Type B pancreatic cell (in vitro differentiated cells): ENCODE measurements around the gene CYP3A5. TPM values are rescaled to one million over a fixed set of nuclear protein-coding genes. Genes with fewer than 3 reads are reported as not detected.

Source experiments
- DNase-seq: peaks from one replicate; pipeline ENCODE4 v3.0.0; 2021; ENCODE audit warnings: mixed read lengths; ENCODE audit not compliant: unreplicated experiment; ENCODE audit errors: extremely low spot score
- H3K27ac Mint-ChIP-seq: 2 replicates; pipeline ENCODE4 v1.8.0; 2021; ENCODE audit warnings: mild to moderate bottlenecking, mixed read lengths
- H3K27me3 Mint-ChIP-seq: 2 replicates; pipeline ENCODE4 v1.8.0; 2021; ENCODE audit warnings: mixed read lengths
- H3K36me3 Mint-ChIP-seq: 2 replicates; pipeline ENCODE4 v1.8.0; 2021; ENCODE audit warnings: mixed read lengths
- H3K4me1 Mint-ChIP-seq: one replicate; pipeline ENCODE4 v1.8.0; 2021; ENCODE audit warnings: mixed read lengths; ENCODE audit not compliant: unreplicated experiment
- H3K4me3 Mint-ChIP-seq: 2 replicates; pipeline ENCODE4 v1.8.0; 2021; ENCODE audit warnings: mild to moderate bottlenecking, mixed read lengths
- H3K9me3 Mint-ChIP-seq: 2 replicates; pipeline ENCODE4 v1.8.0; 2021; ENCODE audit warnings: mixed read lengths
- total RNA-seq: library from RNA; stranded (reverse); gene quantifications from 2 replicates; pipeline ENCODE4 v1.2.1, GENCODE V29; 2021; ENCODE audit warnings: low replicate concordance
- TF ChIP-seq, protein P1 (sequence below): fragments of 200-600 bp; sonication (generic); conservative IDR thresholded peaks from 2 replicates; pipeline ENCODE4 v1.5.0; 2021; ENCODE audit warnings: antibody characterized with exemption, mild to moderate bottlenecking

Gene CYP3A5
- total RNA-seq, 1 donor from 2014 or later: 33.1 TPM

DNA sequence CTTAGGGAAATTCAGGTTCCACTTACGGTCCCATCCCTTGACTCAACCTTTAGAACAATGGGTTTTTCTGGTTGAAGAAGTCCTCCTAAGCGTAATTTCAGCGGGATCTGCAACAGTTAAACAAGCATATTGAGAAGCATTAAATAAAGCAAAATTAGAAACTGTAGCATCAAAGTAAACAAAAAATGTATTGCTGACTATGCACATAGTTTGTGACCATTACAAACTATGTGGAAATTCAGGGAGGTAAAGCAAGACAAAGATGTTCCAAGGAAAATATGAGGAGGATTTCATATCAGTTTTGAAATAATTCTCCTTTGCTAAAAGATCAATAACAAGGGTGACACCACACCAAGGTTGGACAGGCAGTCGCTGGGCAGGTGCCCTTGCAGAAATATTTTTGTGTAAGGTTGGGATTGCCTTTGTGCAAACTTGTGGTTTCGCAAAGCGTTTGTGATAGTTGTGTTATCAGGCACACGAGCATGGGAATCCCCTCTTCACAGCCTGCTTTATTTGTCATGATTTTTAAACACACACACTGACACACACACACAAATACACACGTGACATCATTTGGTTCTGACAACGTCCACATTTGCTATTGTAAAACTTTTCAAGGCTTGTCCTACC is 5.4 kb upstream of the CYP3A5 start:
- Mint-ChIP-seq H3K4me3 (no peak overlapping the region), H3K36me3 (peaks cover 14% of the 10 kb centered on the region), H3K27ac (no peak overlapping the region), H3K9me3 (peaks cover 13% of the 10 kb centered on the region), H3K4me1 (no peaks in the 10 kb centered on the region), H3K27me3 (no peaks in the 10 kb centered on the region)
- TF ChIP-seq, protein P1, sequence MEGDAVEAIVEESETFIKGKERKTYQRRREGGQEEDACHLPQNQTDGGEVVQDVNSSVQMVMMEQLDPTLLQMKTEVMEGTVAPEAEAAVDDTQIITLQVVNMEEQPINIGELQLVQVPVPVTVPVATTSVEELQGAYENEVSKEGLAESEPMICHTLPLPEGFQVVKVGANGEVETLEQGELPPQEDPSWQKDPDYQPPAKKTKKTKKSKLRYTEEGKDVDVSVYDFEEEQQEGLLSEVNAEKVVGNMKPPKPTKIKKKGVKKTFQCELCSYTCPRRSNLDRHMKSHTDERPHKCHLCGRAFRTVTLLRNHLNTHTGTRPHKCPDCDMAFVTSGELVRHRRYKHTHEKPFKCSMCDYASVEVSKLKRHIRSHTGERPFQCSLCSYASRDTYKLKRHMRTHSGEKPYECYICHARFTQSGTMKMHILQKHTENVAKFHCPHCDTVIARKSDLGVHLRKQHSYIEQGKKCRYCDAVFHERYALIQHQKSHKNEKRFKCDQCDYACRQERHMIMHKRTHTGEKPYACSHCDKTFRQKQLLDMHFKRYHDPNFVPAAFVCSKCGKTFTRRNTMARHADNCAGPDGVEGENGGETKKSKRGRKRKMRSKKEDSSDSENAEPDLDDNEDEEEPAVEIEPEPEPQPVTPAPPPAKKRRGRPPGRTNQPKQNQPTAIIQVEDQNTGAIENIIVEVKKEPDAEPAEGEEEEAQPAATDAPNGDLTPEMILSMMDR: no peak
- no peak for DNase-seq

- peaks cover 13% of the 10 kb centered on the region for H3K9me3 Mint-ChIP-seq
- DNase-seq: no peak
- H3K4me3 Mint-ChIP-seq: peak overlapping the region; percentile 87
- peaks cover 8% of the 10 kb centered on the region for H3K4me1 Mint-ChIP-seq
- H3K36me3 Mint-ChIP-seq: peaks cover 18% of the 10 kb centered on the region
- H3K27ac Mint-ChIP-seq: peak overlapping the region; percentile 88
- TF ChIP-seq, protein P1: no peak
- H3K27me3 Mint-ChIP-seq: no peaks in the 10 kb centered on the region
Measured at GRCh38 chr7:99679032-99679399, 780 bp downstream of the CYP3A5 start.

DNA sequence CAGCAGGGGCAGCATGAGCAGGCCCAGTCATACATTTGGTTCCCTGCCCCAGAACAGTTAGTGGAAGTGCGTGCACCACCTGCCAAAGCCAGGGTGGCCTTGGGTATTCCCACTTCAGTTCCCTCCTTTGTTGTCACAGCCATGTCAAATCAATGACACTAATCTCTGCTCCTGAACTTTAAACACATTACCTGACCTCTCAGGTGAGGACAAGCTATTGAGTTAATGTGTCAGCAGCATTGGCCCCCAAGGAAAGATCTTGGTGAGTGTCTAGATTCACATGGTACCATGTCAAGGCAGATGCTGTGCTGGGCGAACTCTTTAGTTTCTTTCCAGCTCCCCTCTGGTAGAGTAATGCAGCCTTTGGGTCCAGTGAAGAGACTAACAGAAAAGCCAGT is 2.1 kb downstream of the CYP3A5 start:
- Mint-ChIP-seq H3K4me3 (peak overlapping the region; percentile 87), H3K27me3 (no peaks in the 10 kb centered on the region), H3K27ac (no peak overlapping the region), H3K4me1 (peaks cover 8% of the 10 kb centered on the region), H3K9me3 (peaks cover 6% of the 10 kb centered on the region), H3K36me3 (peaks cover 8% of the 10 kb centered on the region)
- TF ChIP-seq, protein P1: no peak
- no peak for DNase-seq

GRCh38 chr7:99677013-99677647 is 2.7 kb downstream of the CYP3A5 start:
- H3K27me3 Mint-ChIP-seq: no peaks in the 10 kb centered on the region
- peak overlapping the region; percentile 87 for H3K4me3 Mint-ChIP-seq
- no peak overlapping the region for H3K27ac Mint-ChIP-seq
- H3K4me1 Mint-ChIP-seq: peaks cover 8% of the 10 kb centered on the region
- TF ChIP-seq, protein P1: no peak
- H3K36me3 Mint-ChIP-seq: peaks cover 4% of the 10 kb centered on the region
- H3K9me3 Mint-ChIP-seq: peaks cover 1% of the 10 kb centered on the region
- no peak for DNase-seq

DNA sequence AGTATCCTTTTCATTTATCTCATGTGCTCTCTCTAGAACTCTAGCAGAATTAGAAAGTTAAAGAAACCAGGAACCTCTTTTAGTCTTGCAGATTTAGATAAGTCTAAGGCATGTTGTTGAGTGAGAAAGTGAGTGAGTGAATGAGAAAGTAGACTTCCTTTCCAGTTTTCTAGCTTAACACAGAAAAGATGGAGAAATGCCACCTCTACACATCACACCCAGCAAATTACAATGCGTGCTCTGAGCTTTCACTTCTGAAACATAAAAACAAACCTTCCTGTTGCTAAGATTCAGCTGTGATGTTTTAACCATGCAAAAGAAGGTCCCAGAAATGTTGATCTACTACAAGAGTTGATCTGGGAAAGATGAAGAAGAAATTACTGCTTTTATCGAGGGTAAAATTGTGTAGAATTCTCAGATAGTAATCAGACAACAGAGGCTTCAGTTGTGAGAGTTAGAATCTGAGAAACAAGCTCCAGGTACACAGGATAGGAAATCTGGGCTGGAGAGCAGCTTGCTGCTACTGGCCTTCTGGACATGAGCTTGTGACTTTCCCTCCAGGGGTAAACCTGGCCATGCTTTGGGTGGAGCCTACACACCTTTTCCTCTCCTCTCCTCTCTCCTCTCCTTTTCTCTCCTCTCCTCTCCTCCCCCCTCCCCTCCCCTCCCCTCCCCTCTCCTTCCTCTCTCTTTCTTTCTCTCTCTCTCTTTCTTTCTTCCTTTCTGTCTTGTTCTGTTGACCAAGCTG is 4.6 kb downstream of the CYP3A5 start:
- H3K27ac Mint-ChIP-seq: no peak overlapping the region
- TF ChIP-seq, protein P1: no peak
- H3K4me3 Mint-ChIP-seq: no peak overlapping the region
- H3K9me3 Mint-ChIP-seq: no peaks in the 10 kb centered on the region
- H3K27me3 Mint-ChIP-seq: no peaks in the 10 kb centered on the region
- peaks cover 7% of the 10 kb centered on the region for H3K36me3 Mint-ChIP-seq
- H3K4me1 Mint-ChIP-seq: peaks cover 8% of the 10 kb centered on the region
- DNase-seq: no peak
